Dermis blood vessel endothelial cell (primary cell): ENCODE results near the gene GRAMD2A. TPM values are rescaled to one million over a fixed set of nuclear protein-coding genes. Genes with fewer than 3 reads are reported as not detected.
A peak's percentile ranks its signal among the peaks of the same experiment; 100 is the strongest.

Experiments used
- DNase-seq: peaks from one replicate; pipeline ENCODE4 v3.0.0; 2010
- total RNA-seq: library from RNA; depleted of rRNA; stranded (reverse); fragments of >200 nt; gene quantifications from 2 replicates; pipeline ENCODE4 v1.2.3, GENCODE V29; 2014

Gene GRAMD2A
- 0.14 and 0.17 TPM in 2 replicates for total RNA-seq

DNA sequence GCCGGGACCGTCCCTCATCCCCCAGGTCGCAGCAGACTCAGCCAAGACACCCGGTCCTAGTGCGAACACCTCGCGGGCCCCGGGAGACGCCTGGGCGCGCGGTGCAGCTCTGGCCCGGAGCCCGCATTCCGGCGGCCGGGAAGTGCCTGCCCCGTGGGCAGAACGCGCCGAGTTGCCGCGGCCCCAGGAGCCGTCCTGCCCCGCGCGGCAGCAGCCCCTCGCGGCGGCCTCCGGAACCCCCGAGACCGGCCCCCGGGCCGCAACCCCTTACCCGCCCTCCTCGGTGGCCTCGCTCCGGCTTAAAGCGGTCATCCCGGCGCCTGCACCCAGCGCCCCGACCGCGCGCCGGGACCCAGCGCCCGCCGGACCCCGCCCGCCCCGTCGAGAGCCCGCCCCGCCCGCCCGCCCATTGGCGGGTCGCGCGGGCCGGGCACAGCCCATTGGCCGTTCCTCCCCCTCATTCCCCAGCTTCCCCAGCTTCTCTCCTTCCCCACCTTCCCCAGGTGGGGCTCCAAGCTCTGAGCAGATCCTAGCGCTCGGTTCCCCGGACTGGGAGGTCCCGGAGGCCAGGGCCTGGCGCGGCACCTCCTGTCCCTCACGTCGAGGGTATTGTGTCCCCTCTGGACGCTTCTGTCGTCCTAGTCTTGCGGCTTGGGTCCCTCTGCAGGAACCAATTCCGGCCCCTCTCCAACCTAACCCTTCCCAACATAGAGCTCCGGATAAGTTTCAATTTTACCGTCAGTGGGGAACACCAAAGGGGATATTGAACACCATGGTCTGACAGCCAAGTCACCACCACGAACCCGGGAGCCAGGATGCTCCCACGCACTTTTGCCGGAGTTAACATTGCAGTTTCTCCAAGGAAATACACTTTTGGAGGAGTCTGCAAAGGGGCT is at the start of gene GRAMD2A:
Gene GRAMD2A, minus strand, starts transcription at position 328 of the 896 bp plus-strand sequence.
- peak; percentile 35 for DNase-seq

DNA sequence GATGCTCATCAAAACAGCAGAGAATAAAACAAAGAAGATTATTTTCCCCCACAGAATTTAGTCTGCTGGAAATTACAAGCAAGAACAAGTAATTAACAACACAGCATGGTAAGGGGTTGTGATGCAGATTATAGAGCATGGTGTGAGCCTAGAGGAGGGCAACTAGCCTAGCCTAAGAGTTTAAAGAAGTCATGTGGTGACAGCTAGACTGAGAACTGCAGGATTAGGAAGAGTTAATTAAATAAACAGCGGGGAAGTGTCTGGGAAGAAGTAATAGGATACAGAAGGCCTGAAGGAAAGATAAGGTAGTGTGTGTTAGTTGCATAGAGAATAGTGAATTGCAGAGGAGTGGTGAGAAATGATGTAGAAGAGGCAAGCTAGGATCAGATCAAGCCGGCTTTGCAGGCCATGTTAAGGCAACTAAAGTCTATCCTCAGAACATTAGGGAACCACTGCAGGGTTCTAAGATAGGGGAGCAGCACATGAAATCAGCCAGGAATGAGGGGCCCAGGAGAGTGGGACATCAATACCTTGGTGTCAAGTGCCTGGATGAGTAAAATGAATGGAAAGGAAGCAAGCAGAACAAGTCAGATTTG is 45.3 kb upstream of the GRAMD2A start:
- no peak for DNase-seq

DNA sequence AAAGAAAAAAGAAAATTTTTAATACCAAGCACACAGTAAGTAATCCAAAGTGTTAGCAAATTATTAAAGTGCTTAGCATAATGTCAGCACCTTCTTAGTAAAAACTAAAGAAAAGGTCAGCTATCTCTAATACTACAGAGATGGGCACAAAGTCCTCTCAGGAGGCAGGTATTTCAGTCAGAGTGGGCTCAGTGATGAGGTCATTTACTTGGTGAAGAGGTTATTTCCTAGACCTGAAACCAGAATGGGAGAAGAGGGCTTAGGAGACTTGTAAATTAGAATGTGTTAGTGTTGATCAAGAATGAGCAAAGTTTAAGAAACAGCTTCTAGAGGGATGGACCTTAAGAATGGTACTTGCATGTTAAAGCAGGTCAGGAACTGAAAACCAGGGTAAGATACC is 42.1 kb upstream of the GRAMD2A start:
- no peak for DNase-seq

- DNase-seq: no peak
Observed at GRCh38 chr15:72238586-72238985, 41.0 kb upstream of the GRAMD2A start.

DNA sequence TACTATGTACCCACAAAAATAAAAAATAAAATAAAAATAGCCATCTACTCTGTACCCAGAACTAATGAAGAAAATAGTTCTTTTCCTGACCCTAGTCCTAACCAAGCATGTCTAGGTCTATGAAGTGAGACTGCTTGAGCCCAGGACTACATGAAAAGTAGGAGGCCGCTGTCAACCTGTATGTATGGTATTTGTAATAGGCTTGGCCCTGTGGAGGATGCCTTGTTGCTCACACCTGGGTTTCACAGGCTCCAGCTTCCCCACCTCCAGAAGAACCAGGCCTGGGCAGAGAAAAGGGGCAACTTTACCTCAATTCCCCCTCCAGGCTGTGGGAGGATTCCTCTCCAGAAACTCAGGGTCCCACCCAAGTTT is 40.3 kb upstream of the GRAMD2A start:
- no peak for DNase-seq

- peak; percentile 87 for DNase-seq
Observed at GRCh38 chr15:72237029-72237852, 39.7 kb upstream of the GRAMD2A start.

GRCh38 chr15:72236381-72237003 is 38.9 kb upstream of the GRAMD2A start:
- DNase-seq: no peak

- DNase-seq: no peak
Observed at GRCh38 chr15:72235298-72235697, 37.7 kb upstream of the GRAMD2A start.

GRCh38 chr15:72233769-72234168 is 36.2 kb upstream of the GRAMD2A start:
- DNase-seq: no peak

DNA sequence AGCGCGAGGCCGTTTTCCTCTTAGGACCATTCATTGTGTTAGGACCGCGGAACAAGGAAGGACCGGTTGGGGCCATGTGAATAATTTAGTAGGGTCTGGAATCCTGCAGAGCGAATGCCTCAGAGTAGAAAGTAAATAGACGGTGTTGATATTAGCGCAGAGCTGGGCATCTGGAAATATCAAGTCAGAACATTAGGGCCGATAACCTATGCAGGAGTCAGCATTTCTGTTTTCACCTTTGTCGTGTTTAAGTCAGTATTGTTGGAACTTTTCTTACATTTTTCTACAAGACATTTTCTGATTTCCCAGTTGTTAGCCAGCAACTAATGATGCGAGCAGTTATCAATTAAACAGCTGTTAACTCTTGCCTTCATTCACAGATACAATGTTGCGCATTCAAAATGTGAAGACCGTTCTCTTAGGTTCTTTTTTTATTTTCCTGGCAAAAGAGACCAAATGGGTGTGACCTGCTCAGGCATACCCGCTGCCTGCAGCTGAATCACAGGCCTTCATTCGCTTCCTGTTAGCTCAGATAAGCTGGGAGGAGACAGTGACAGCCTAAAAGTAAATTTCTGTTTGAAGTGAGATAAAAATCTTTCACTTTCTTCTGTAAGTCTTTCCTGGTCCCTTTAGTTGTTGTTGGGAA is 34.4 kb upstream of the GRAMD2A start:
- DNase-seq: peak; percentile 79

DNA sequence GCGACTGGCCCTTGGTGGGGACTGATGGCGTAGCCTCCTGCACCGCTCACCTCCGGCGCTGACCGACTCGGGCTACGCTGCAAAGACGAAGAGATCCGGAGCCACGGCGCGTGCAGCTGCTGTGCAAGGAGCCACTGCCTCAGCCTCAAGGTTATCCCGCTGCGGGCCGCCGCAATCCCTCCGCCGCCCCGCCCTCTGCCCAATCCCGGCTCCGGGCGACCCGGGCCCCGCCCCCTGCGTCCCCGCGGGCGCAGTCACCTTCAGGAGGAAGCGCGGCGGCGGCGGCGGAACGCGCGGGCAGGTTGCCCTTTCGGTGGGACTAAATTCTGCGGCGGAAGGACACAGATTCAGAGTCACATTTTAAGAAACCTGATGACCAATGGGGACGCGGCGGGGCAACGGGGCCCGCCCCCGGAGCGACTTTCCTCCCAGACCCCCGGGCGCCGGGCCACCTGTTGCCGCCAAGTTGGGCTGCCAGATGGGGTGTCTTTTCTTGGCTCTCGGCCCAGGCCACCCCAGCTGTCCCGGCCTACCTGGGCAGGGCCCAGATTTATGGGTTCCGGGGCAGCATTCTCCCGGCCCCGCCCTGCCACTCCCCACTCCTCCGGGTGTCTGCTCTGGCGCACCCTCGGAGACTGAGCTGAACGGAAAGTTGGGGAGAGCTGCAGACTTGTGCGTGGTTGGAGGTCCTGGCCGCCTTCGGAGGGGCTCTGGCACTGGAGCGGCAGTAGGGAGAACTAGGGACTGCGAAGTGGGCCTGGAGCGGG is 33.7 kb upstream of the GRAMD2A start, which contains the start of gene PKM:
Gene PKM, minus strand, starts transcription at position 125 of the 767 bp plus-strand sequence. CDS start 12,093 bp downstream, outside the sequence.
- DNase-seq: peak; percentile 95

DNA sequence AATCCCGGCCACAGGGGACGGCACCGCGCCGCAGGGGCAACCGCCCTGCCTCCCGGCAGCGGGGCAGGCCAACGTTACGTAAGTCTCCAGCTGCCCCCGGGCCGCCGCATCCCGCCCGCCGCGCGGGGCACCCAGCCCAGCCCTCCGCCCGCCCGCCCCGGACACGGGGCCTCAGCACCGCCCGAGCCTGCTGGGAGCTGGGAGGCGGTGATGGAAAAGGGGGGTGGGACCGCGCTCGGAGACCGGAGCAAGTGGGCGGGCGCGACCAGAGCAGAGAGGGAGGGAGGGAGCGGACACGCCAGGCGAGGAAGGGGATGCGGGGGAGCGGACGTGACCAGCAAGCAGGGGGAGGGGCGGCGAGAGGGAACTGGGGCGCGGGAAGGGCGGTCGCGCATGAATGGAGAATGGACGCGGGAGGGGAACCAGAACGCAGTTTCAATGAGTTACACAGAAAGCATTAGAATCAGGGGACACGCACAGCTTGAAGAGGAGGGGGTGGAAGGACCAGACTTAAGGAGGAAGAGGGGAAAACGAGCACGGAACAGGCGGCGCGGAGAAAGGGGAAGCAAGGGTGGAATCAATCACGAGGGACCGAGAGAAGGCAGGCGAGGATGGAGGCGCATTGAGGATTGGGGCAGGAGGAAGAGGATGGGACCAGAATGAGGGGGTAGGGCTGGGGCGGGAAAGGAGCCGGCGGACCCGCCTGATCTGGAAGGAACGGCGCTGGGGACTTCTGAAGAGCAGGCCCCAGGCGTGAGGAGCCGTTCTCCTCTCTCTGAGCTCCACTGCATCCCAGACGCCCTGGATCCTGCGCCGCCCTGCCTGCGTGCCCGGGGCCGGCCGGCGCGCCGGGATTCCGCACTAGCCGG is 32.8 kb upstream of the GRAMD2A start:
- peak; percentile 91 for DNase-seq

DNA sequence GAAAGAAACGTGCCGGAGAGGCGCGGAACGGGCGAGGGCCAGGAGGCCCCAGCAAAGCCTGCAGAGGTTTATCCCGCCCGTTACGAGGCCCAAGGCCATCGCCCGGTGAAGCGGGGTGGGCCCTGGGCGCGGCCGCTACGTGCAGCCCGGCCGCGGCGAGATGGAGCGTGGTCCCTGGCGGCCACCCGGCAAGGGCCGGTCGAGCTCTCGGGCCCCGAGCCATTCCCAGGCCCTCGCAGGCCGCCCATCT is 32.3 kb upstream of the GRAMD2A start:
- DNase-seq: no peak

DNA sequence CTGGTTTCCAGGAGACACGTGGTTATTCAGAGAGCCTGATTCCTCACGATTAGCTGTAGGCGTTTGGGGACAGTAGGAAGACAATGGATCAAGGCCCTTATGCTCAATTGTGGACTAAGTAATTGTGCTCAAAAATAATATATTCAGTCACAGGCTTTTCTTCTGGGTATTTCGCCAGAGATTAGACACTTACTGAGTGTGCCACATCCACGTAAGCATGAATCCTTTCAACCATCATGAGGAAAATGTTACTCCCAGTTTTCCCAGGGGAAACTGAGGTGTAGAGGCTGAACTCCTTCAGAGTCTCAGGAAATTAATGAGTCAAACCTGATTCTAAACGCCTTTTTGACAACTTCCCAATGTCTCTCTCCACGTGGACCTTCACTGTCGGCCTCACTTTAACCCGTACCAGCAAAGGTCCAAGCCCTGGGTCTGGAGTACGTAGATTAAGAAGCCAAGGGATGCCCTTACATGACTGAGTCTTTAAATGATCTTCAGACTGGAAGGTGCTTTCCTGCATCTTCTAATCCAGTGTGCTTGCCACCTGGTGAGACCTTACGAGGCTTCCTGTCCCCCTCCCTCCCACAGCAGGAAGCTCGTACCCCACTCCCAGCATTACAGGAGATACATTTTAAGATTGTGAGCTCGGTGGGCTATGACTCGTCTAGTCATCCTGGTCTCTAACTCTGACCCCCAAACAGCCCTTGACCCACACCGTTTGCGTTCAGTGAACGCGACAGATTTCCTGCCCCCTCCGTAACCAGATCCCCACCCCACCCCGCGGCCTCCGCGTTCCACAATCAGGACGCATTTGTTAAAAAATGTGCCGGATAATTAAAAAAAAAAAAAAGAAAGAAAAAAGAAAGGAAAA is 31.7 kb upstream of the GRAMD2A start:
- DNase-seq: peak; percentile 58

GRCh38 chr15:72227720-72228119 is 30.1 kb upstream of the GRAMD2A start:
- no peak for DNase-seq

DNA sequence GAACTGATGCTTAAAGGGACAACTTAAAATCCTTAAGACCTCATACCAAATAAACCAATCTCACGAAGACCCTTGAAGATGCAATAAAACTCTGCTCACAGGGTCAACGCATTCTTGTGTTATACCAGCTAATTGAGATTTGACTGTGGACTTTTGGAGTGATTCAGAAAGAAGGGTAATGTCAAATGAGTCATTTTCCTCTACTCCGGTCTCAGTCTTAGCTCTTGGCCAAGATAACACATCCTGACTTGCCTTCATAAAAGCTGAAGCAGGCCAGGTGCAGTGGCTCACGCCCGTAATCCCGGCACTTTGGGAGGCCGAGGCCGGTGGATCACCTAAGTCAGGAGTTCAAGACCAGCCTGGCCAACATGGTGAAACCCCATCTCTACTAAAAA is 29.6 kb upstream of the GRAMD2A start:
- peak; percentile 94 for DNase-seq

GRCh38 chr15:72223278-72223677 is 25.7 kb upstream of the GRAMD2A start:
- DNase-seq: no peak

- peak; percentile 51 for DNase-seq
Observed at GRCh38 chr15:72222393-72222792, 24.8 kb upstream of the GRAMD2A start.

GRCh38 chr15:72220687-72221086 is 23.1 kb upstream of the GRAMD2A start:
- no peak for DNase-seq

DNA sequence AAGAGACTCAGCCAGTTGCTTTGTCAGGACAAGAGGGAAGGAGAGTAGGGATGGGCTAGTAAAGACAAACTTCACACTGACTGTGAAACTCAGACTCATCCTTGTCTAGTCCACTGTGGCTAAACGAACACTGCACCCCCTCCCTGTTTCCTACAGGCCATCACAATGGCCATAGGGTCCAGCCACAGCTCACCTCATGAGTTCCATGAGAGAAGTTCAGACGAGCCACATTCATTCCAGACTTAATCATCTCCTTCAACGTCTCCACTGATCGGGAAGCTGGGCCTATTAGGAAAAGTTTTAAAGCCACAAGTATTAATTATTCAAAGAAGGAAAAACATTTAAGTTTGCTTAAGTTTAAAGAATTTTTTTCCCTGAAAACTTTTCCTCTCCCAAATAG is 19.6 kb upstream of the GRAMD2A start:
- DNase-seq: no peak
